Glomerular visceral epithelial cell (primary cell): Measurements from ENCODE around the gene PTPRN2.

Source experiments
- DNase-seq: peaks from one replicate; pipeline ENCODE4 v3.0.0-alpha.2; 2016; ENCODE audit errors: extremely low spot score

The PTPRN2 gene

DNA sequence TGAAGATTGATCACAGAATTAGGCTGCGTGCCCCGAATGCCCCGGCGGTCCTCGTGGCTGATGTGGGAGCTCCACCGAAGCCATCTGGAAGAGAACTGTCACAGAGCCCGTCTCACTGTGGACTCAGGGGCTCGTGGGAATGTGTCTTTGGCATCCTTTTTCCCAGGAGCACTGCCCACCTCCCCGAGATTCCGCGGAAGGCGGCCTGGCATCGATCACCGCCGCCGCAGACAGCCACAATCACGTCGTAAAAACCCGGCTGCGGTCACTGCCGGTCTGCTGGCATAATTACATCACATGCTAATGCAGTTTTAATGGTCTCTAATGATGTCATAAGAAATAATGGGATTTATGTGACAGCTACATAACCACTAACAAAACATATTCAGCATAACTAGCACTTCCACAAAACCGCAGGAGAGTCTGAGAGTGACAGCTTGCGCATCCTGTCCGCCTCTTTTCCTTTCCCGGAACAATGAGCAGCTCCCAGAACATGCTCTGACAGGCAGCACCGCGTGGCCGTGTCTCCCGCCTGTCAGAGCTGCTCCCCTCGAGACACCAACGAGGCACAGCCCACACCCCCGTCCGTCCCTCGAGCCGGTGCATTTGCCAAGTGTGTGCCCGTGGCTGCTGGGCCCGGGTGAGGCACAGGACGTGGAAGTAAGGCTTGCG lies 490.0 kb downstream of the PTPRN2 start:
- DNase-seq: no peak

DNA sequence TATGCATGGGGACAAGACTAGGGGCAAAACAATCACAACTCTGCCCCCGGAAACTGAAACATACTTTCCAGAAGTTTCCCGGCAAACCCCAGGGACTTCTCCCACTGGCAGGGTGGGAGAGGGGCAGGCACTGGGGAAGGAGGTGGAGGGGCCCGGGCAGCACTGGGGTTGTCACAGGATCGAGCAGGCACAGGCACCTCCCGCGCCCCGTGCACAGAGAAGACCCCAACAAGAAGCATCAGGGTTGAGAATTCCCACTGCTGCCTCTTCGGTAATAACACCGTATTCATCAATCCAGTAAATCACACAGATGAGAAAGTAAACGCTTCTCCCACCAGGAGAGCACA lies 490.5 kb downstream of the PTPRN2 start:
- DNase-seq: no peak

DNA sequence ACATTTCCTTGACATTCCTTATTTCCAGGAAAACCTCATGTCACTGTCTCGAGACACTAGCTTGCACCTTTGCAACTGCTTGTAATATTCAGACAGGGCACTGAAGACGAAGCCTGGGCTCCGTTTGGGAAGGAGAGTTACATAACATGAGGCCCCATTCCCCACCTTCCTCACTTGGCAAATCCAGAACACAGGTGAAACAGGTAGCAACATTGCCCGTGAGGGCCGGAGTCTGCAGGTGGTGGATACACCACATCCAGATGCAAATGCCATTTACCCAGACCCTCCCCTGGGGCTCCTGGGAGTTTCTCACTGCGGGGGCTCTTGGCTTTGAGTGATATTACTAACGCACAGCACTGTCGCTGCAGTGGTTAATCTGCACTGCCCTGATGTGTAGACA lies 491.0 kb downstream of the PTPRN2 start:
- DNase-seq: no peak

DNA sequence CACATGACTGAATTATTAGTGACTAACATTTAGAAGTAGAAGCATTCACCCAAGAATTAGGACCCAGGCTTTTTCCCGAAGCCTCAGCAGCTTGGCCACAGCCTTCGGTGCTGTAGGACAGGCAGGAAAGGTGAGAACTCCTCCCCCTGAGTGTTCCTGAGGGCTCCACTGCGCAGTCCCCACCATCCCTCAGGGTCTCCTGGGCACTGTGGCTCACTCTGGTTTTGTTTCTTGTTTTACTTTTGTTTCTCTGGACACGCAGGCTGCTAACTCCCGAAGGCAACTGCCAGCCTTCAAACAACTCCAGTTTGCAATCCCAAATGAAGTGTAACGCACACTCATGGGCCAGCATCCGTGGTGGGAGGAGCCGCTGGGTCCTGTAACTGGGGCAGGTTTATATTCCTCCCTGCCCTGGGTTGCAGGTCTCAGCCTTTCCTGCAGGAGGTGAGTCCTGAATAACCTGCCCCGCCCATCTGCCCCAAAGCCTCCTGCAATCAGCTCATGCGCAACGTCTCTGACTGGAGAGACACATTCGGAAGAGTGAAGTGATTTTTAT lies 492.9 kb downstream of the PTPRN2 start:
- DNase-seq: no peak

DNA sequence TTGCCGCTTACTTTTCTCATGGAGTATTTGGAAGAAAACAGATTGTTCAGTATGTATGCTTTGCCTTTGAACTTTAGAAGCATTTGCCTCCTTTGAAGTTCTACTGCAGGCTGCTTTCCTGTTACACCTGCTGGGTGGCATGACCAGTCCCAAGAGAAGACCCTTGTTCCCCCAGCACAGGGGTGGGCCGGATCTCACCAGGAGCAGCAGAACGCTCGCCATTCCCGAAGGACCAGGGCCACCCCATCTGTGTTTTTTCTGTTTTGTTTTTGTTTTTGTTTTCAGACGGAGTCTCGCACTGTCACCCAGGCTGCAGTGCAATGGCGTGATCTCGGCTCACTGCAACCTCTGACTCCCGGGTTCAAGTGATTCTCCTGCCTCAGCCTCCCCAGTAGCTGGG lies 493.6 kb downstream of the PTPRN2 start:
- no peak for DNase-seq

DNA sequence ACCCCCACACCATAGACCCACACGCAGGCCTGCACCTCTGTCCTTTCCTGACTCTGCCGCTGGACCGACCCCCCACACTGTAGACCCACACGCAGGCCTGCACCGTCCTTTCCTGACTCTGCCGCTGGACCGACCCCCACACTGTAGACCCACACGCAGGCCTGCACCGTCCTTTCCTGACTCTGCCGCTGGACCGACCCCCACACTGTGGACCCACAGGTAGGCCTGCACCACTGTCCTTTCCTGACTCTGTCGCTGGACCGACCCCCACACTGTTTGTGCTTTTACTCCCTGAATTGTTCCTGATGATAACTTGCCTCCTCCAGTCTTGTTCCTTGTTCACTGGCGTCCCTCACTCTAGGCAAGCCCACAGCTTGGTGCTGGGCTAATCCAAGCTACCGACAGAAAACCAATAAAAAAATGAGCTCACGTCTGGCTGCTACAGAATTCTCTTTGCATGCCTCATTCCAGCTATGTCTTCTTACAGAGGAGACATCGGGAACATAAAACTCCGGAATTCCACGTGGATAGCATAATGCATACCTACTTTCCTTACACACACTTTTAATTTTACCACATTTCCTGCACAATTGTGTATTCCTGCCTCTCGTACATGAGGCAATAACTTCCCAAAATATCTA lies 494.3 kb downstream of the PTPRN2 start:
- no peak for DNase-seq

DNA sequence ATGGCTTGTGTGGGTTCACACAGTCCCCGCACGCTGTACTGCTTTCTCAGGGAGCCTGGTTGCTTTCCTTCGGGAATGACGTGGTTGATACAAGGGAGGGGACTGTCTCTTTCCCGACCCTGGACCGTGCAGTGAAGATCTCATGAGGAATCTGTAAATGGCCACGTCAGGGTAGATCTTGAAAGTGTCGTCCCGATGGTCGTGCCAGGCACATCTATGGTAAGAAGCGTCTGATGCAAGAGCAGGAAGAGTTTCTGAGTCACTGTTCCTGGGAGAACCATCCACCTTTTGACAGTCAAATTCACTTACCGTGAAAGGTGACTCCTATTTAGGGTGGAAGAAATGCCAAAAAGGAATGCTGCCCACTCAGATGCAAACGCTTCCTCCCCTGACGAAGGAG lies 500.4 kb downstream of the PTPRN2 start:
- no peak for DNase-seq

DNA sequence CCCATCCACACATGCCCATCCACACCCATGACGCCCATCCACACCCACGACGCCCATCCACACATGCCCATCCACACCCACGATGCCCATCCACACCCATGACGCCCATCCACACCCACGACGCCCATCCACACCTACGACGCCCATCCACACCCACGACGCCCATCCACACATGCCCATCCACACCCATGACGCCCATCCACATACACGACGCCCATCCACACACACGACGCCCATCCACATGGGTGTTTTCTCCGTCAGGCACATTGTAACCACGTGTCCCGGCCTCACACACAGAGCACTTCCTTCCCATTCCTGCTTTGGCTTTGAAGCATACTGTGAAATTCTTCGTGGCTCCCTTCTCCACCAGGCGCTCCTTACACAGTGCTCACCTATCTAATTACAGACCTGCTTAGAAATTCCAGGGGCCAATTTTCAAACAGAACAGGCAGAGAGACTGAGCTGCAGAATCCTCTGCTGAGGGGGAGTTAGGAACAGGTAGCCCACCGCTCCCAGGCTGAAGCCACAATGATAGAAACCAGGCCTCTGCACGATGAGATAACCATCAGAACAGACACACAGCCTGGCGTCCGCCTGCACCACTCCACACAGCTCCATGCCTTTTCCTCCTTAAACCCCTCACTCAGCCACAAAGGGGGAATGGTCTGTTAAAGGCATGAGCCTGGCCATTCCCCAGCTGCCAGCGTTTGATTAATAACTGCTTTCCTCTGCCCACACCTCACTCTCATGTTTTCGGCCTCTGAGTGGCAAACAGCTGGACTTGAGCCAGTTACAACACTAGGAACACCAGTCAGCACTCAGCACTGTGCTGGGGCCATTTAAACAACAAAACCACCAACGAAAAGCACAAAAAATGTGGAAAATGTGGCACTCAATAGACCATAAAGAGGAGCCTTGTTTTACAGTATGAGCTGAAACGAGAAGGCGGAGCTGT lies 501.6 kb downstream of the PTPRN2 start:
- DNase-seq: no peak

DNA sequence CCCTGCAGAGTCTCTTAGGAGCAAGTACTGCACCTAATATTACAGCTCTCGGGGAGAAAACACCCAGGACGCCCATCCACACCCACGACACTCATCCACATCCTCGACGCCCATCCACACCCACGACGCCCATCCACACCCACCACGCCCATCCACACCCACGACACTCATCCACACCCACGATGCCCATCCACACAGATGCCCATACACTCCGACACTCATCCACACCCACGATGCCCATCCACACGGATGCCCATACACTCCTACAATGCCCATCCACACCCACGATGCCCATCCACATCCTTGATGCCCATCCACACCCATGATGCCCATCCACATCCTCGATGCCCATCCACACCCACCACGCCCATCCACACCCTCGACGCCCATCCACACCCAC lies 503.1 kb downstream of the PTPRN2 start:
- DNase-seq: no peak

DNA sequence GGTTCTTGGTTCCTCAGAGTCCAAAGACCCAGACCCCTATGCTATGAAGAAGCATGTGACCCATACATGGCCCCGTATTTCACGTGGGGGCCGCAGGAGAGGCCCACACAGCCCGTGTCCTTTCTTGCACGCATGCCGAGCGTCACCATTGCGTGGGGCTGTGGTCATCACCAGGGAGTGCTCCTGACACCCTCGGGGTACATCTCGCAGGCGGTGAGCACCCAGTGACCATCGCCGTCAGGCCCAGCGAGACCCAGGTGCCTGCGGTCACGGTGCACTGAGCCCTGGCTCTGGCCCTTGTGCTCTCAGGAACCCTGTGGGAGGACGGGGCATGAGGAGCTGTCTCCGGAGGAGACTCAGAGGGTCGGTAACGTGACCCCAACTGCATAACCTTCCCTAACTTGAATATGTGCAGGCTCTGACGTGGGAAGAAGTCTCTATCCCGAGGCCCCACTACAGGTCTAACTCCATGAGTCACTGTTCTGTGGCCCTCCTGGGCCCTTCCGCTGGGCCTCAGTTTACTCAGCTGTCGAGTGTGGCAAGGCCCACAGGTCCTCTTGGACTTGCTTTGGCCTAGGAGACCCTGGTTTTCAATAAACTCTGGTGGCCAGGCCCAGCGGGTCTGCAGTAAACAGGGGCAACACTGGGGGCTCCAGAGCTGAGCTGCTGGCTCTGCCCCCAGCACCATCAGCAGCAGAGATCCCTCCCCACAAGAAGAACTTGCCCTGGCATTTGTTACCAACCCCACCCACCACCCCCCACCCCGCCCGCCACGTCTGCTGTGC lies 503.9 kb downstream of the PTPRN2 start:
- DNase-seq: no peak

DNA sequence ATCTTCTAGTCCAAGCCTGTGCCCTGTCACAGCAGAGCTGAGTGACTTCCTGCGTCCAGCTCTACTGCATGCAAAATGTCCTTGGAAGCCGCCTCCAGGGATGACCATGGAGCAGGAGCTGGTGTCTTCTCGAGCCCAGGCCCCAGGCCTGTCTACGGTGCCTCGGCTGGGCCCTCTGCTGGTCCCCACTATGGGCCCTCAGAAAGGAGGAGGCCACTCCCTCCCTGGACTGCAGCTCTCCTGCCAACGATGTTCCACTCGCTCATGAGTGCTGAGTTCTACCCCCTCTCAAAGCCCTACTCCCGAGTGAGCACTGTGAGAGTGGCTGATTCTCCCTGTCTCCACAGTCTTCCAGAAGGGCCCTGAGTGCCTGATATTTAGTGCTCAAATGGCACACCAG lies 504.9 kb downstream of the PTPRN2 start:
- DNase-seq: no peak

DNA sequence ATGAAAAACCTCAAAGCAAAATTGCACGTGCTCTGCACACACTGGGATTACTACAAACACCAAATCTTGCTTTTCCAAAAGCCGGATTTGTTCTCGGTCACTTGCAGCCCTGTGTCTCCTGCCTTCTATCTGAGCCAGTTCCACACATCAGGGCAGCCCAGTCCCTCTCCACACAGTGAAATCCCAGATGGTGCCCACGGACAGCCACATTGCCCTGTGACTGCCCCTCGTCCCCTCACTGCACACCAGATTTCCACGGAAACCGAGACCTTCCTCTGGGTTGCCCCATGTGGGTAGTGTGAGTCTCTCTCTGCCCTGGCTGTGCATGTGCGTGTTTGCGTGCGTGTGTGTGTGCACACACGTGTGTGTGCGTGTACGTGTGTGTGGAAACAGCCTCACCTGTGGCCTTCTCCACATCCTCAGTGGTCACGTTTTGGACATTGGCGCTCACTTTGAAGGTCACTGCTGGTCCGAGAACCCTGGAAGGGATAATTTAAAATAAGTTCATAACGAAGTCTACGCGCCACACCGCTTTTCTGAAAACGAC lies 506.7 kb downstream of the PTPRN2 start:
- no peak for DNase-seq

DNA sequence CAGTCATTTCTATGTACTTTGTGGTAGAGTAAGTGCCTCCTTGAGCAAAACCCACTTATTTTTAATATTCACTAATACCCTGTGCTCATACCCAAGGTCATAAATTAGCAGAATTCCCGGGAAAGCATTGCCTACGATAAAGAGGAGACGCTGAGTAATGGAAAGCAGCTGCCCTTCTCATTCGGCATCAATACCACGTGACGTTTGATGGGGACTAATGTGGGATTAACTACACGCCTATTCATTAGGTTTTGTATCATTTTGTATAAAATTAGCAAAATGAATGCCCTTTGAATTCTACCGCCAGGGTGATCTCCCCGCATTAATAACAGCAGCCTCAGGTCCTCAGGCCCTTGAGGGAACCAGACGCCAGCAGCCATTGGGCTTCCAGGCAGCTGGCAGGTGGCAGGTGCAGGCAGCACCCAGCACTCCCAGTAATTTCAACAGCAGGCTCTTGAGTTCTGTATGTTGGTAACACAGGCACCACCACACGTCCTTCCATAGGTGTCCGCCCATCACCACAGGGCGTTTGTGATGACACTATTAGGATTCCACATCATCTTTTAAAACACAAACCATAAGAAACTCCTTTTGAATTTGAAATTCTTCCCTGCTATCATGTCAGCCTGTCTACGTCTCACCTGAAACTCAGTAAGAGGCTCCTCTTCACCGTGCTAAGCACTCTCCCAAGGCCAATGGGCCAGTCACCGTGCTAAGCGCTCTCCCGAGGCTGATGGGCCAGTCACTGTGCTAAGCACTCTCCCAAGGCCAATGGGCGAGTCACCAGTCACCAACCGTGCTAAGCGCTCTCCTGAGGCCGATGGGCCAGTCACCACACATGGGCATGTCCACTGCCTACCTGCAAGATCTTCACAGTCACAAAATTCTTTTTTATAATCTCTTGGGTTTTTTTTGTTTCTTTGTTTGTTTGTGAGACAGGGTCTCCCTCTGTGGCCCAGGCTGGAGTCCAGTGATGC lies 509.4 kb downstream of the PTPRN2 start:
- DNase-seq: no peak

DNA sequence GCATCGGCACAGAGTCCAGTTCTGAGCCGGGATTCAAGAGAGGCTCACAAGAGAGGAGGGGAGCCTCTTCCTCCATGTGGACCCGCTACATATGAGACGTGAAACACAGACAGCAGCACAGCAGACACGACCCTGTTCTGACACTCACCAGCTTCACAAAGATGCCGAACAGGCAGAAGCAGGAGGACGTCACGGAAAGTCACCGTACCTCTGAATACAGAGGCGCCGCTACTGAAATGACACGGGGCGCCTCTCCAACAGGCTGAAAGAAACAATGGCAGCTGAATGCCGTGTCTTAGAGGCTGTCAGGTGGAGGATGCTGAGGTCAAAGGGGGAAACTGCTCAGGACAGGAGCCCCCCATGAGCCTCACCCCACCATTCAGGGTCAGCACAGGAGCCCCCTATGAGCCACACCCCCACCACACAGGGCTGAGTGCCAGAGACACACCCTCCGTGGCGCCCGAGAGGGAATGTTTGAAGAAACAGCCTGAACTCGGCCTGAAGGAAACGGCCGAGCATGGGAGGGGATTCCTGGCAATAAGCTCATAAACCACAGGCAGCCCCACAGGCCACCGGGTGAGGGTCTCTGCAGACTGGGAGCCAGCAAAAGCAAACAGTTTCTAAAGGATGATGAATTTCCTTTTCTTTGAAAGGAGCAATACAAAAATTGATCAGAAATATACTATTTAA lies 510.3 kb downstream of the PTPRN2 start:
- DNase-seq: no peak

DNA sequence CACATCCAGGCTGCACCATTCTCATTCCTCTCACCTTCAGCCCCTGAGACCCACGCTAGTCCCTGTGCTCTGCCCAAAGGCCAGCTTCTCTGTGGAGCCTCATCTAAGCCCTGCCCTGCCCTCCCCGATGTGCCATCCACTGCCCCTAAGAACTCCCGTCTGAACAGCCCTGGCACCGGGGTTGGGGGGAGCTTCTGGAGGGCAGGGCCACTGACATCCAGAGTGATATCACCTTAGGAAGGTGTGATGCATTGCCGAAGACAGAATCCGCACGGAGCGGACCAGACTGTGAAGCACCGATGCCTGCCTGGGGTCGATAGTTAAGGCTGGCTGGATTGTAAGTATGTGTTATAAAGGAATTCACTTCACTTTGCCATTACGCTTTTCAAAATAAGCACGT lies 511.0 kb downstream of the PTPRN2 start:
- no peak for DNase-seq

DNA sequence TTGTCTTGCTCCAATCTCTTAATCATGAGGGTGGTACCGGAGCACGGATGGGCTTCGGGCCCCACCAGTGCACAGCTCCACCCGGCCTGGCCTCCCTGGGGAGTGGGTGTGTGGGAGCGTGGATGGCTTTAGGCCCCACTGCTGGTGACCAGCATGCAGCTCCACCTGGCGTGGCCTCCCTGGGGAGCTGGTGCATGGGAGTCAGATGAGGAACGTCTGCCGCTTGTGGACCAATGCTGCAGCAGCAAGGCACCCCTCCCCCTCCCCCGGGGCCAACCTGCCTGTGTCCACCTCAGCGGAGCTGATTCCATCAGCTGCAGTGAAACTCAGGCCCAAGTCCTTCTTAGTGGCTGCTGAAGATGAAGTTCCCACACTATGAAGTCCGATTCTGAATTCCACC lies 511.4 kb downstream of the PTPRN2 start:
- no peak for DNase-seq

DNA sequence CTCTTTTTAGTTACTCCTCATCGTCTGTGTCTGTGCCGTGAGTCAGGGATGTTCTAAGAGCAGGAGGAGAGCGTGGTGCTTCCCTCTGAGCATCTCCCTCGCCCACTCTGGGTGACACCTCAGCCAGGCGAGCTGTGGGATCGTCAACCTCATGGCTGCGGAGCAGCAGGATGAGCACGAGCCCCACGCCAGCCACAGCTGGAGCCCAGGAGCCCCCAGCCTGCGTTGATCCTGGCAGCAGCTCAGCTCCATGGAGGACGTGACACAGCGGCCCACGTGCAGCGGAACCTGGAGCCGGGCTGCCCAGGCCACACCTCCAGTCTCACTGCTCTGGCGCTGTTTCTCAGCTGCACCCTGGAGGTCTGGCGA lies 512.0 kb downstream of the PTPRN2 start:
- DNase-seq: no peak

DNA sequence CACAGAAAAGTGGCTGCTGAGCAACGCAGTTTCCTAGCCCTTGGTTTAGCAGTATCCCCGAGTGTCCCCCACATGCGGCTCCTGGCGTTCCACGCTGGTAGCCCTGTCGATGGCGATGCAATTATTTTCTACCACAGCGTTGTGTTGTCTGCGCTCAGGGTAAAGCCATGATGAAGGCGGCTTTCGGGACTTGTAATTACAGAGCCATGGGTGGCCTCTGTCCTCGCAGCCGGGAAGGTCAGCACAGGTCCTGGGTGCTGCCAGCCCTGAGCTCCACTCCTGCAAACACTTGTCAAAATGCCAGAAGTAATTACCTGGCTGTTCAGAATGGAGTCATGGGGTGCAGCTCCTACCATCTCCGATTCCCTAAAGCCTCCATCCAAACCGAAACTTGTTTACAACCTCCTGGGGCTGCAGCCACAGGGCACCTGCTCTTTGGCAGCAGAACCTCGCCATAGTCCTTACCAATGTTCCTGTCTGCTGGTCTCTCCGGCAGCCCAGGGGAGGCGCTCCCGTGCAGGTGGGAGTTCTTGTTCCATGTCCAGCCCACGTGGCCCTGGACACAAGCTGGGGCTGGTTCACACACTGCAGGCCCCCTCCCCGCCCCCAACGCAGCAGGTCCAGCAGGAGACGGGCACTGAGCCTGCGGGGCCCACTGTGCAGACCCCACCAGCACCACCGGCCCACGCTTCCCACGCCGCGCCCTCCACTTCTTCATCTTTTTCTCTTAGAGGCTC lies 512.6 kb downstream of the PTPRN2 start:
- DNase-seq: no peak
